Keratinocyte (primary cell): Measurements from ENCODE around the gene HIVEP1. TPM values are rescaled to one million over a fixed set of nuclear protein-coding genes. Genes with fewer than 3 reads are reported as not detected.

ENCODE experiments used
- DNase-seq: peaks from one replicate; pipeline ENCODE4 v3.0.0-alpha.2; 2011; ENCODE audit warnings: low read depth, missing footprints, low spot score
- FAIRE-seq: peaks from 2 replicates; lab custom pipeline; 2011; peaks lifted over from hg19 to GRCh38; lab: Jason Lieb, UNC
- H2AFZ ChIP-seq: 2 replicates; pipeline ENCODE4 v1.6.0; 2012; ENCODE audit warnings: low read length, control low read depth, inconsistent platforms; ENCODE audit not compliant: control insufficient read depth
- H3K27ac ChIP-seq: 2 replicates; pipeline ENCODE4 v1.5.1; 2011; ENCODE audit warnings: low read length; ENCODE audit not compliant: control insufficient read depth, insufficient read depth
- H3K27me3 ChIP-seq: 3 replicates; pipeline ENCODE4 v1.6.0; 2011; ENCODE audit warnings: low read length; ENCODE audit not compliant: control insufficient read depth, insufficient read depth; ENCODE audit errors: extremely low read depth
- H3K36me3 ChIP-seq, 2 experiments: 2 replicates in 1 of 2; 3 replicates in 1 of 2; pipeline ENCODE4 v1.5.1; 2011; ENCODE audit warnings: low read length in 2 of 2, mild to moderate bottlenecking in 1 of 2; ENCODE audit not compliant: control insufficient read depth in 2 of 2, insufficient read depth in 2 of 2; ENCODE audit errors: extremely low read depth in 1 of 2
- H3K4me1 ChIP-seq: 3 replicates; pipeline ENCODE4 v1.5.1; 2011; ENCODE audit warnings: low read length; ENCODE audit not compliant: control insufficient read depth, insufficient read depth; ENCODE audit errors: extremely low read depth
- H3K4me2 ChIP-seq: 3 replicates; pipeline ENCODE4 v1.6.0; 2011; ENCODE audit warnings: low read depth, low read length; ENCODE audit not compliant: control insufficient read depth, insufficient read depth; ENCODE audit errors: extremely low read depth
- H3K4me3 ChIP-seq, 3 experiments: fragments of 200-600 bp in 1 of 3; sonication (generic) in 1 of 3; 2 replicates in 2 of 3; 3 replicates in 1 of 3; pipeline ENCODE4 v1.5.1; 2011 to 2016; ENCODE audit warnings: low read length in 3 of 3, mild to moderate bottlenecking in 3 of 3, control low read depth in 2 of 3, inconsistent platforms in 1 of 3, low read depth in 1 of 3, mixed read lengths in 1 of 3, mixed run types in 1 of 3, moderate library complexity in 1 of 3; ENCODE audit not compliant: control insufficient read depth in 2 of 3, insufficient read depth in 2 of 3; ENCODE audit errors: extremely low read depth in 1 of 3
- H3K79me2 ChIP-seq: 2 replicates; pipeline ENCODE4 v1.6.0; 2012; ENCODE audit warnings: low read length; ENCODE audit not compliant: control insufficient read depth, insufficient read depth
- H3K9ac ChIP-seq: 3 replicates; pipeline ENCODE4 v1.6.0; 2011; ENCODE audit warnings: low read length; ENCODE audit not compliant: control insufficient read depth, insufficient read depth; ENCODE audit errors: extremely low read depth
- H3K9me1 ChIP-seq: 3 replicates; pipeline ENCODE4 v1.6.0; 2011; ENCODE audit warnings: low read length; ENCODE audit not compliant: control insufficient read depth, insufficient read depth; ENCODE audit errors: extremely low read depth
- H3K9me3 ChIP-seq: 2 replicates; pipeline ENCODE4 v1.5.1; 2012; ENCODE audit warnings: low read depth, low read length; ENCODE audit not compliant: control insufficient read depth
- H4K20me1 ChIP-seq: 3 replicates; pipeline ENCODE4 v1.6.0; 2011; ENCODE audit warnings: low read length; ENCODE audit not compliant: control insufficient read depth, insufficient read depth; ENCODE audit errors: extremely low read depth
- EZH2 ChIP-seq: IDR thresholded peaks from one replicate; pipeline ENCODE4 v1.6.1; 2012; ENCODE audit warnings: inconsistent platforms, mild to moderate bottlenecking, low read length, moderate library complexity
- dilution Hi-C: fragments of 300-500 bp; cut with MboI; formaldehyde crosslinking; loops from one replicate; pipeline ENCODE4 v1.7.0; 2020; ENCODE audit warnings: low sequenced_read_pairs; ENCODE audit not compliant: extremely low pct_ligation_motif_present
- polyA plus RNA-seq, 5 experiments: library from polyadenylated mRNA; depleted of rRNA in 3 of 5; stranded (reverse) in 3 of 5; stranded (forward) in 1 of 5; unstranded in 1 of 5; fragments of >200 nt; gene quantifications; 1 replicate in 1 of 5; 2 replicates in 3 of 5; 3 replicates in 1 of 5; pipeline versions ENCODE4 v1.2.1 to v1.2.3, GENCODE V29; 2011 to 2012; ENCODE audit warnings: missing spikeins in 2 of 5, low read depth in 1 of 5, low replicate concordance in 1 of 5
- TF ChIP-seq, protein P1 (sequence below), 3 experiments: IDR thresholded peaks in 1 of 3; conservative IDR thresholded peaks in 1 of 3; optimal IDR thresholded peaks in 1 of 3; 2 replicates in 2 of 3; 3 replicates in 1 of 3; pipeline versions ENCODE3 to v1.5.1; 2011; ENCODE audit warnings: low read length in 3 of 3, mild to moderate bottlenecking in 3 of 3, moderate library complexity in 2 of 3, control low read depth in 1 of 3, inconsistent platforms in 1 of 3; ENCODE audit not compliant: insufficient read depth in 2 of 3; ENCODE audit errors: extremely low read depth in 1 of 3

HIVEP1 gene
- polyA plus RNA-seq, 1 donor (not counting 4 experiments of a cell fraction or from before 2014, with no cell fraction given) = 13.7 TPM

DNA sequence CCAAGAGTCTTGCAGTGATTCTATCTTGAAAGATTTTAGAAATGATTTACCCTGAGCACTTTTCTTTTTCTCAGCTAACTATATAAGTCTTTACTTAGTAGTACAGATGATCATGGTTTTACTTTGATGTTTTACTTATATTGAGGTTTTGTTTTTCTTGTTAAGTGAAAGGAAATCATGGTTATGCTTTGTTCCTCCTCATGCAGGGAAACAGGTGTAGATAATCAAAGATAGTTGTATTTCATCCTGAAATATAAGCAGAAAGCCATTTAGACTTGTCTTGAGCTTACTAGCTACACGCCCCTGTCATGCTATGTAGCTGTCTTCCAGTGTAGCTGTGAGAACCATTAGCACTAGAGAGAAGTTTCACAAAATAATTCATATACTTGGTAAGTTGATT lies 113.9 kb downstream of the HIVEP1 start:
- TF ChIP-seq EZH2 = no peak
- TF ChIP-seq, protein P1, sequence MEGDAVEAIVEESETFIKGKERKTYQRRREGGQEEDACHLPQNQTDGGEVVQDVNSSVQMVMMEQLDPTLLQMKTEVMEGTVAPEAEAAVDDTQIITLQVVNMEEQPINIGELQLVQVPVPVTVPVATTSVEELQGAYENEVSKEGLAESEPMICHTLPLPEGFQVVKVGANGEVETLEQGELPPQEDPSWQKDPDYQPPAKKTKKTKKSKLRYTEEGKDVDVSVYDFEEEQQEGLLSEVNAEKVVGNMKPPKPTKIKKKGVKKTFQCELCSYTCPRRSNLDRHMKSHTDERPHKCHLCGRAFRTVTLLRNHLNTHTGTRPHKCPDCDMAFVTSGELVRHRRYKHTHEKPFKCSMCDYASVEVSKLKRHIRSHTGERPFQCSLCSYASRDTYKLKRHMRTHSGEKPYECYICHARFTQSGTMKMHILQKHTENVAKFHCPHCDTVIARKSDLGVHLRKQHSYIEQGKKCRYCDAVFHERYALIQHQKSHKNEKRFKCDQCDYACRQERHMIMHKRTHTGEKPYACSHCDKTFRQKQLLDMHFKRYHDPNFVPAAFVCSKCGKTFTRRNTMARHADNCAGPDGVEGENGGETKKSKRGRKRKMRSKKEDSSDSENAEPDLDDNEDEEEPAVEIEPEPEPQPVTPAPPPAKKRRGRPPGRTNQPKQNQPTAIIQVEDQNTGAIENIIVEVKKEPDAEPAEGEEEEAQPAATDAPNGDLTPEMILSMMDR (optimal IDR thresholded peaks at IDR 0.05 in 1 of 3, IDR thresholded peaks at IDR 0.05 in 1 of 3, conservative IDR thresholded peaks at IDR 0.05 in 1 of 3; ENCODE audit: extremely low read depth in 1 of 3, insufficient read depth in 2 of 3, low read length in 3 of 3) = no peak
- DNase-seq (no peak), FAIRE-seq (no peak)
- Histone ChIP-seq H3K4me3 (no peak overlapping the region), H3K27ac (no peak overlapping the region), H2AFZ (no peak overlapping the region), H3K4me2 (no peak overlapping the region), H3K9ac (no peak overlapping the region), H3K9me1 (no peaks in the 10 kb centered on the region), H4K20me1 (no peaks in the 10 kb centered on the region), H3K27me3 (no peaks in the 10 kb centered on the region), H3K36me3 (peaks cover 14 to 22% of the 10 kb centered on the region in 2 experiments), H3K79me2 (no peaks in the 10 kb centered on the region), H3K4me1 (no peaks in the 10 kb centered on the region), H3K9me3 (no peaks in the 10 kb centered on the region)
- dilution Hi-C loops = no loop called here

DNA sequence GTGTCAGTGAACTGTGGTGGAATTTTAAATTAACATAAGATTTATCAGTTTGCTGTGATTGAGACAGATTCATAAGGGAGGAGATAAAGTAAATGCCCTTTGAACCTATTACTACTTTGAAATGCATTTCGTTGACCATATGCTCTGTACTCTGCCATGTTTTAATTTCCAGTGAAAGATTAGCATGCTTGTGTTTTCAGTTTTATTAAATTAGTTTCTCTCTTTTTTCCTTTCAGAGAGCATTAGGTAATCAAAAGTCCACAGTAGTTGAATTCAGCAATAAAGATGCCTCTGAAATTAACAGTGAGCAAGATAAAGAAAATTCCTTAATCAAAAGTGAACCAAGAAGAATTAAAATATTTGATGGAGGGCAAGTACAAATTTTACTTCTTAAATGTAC lies 117.4 kb downstream of the HIVEP1 start:
- FAIRE-seq = no peak
- Histone ChIP-seq H3K27me3 (no peaks in the 10 kb centered on the region), H3K4me3 (no peak overlapping the region), H3K9ac (no peak overlapping the region), H3K9me1 (no peaks in the 10 kb centered on the region), H3K79me2 (no peaks in the 10 kb centered on the region), H2AFZ (no peak overlapping the region), H3K4me2 (no peak overlapping the region), H3K4me1 (no peaks in the 10 kb centered on the region), H3K27ac (no peak overlapping the region), H3K36me3 (peaks cover 2 to 8% of the 10 kb centered on the region in 2 experiments), H3K9me3 (no peaks in the 10 kb centered on the region), H4K20me1 (no peaks in the 10 kb centered on the region)
- dilution Hi-C loops = no loop called here
- TF ChIP-seq EZH2 = no peak
- TF ChIP-seq, protein P1 (optimal IDR thresholded peaks at IDR 0.05 in 1 of 3, IDR thresholded peaks at IDR 0.05 in 1 of 3, conservative IDR thresholded peaks at IDR 0.05 in 1 of 3; ENCODE audit: extremely low read depth in 1 of 3, insufficient read depth in 2 of 3, low read length in 3 of 3) = no peak
- DNase-seq = no peak
